ENCODE results near the gene PAGE1.
"Not testable (repeated sequence)": the region's sequence is repeated elsewhere in the genome, so short reads cannot be mapped to it uniquely, and the experiment has no call there.

The PAGE1 gene, protein sequence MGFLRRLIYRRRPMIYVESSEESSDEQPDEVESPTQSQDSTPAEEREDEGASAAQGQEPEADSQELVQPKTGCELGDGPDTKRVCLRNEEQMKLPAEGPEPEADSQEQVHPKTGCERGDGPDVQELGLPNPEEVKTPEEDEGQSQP

GRCh38 chrX:49695276-49696180 lies at the start of gene PAGE1:
TSS of gene PAGE1 (minus strand) at chrX:49695984. CDS start at chrX:49694770, 1,214 bp downstream.
- no peak for FAIRE-seq

GRCh38 chrX:49741501-49741900 lies 45.7 kb upstream of the PAGE1 start:
- FAIRE-seq, result not testable (repeated sequence)

- FAIRE-seq, result no peak
Measured at GRCh38 chrX:49727847-49728246, 32.1 kb upstream of the PAGE1 start.

- no peak for FAIRE-seq
Measured at GRCh38 chrX:49726966-49727365, 31.2 kb upstream of the PAGE1 start.

DNA sequence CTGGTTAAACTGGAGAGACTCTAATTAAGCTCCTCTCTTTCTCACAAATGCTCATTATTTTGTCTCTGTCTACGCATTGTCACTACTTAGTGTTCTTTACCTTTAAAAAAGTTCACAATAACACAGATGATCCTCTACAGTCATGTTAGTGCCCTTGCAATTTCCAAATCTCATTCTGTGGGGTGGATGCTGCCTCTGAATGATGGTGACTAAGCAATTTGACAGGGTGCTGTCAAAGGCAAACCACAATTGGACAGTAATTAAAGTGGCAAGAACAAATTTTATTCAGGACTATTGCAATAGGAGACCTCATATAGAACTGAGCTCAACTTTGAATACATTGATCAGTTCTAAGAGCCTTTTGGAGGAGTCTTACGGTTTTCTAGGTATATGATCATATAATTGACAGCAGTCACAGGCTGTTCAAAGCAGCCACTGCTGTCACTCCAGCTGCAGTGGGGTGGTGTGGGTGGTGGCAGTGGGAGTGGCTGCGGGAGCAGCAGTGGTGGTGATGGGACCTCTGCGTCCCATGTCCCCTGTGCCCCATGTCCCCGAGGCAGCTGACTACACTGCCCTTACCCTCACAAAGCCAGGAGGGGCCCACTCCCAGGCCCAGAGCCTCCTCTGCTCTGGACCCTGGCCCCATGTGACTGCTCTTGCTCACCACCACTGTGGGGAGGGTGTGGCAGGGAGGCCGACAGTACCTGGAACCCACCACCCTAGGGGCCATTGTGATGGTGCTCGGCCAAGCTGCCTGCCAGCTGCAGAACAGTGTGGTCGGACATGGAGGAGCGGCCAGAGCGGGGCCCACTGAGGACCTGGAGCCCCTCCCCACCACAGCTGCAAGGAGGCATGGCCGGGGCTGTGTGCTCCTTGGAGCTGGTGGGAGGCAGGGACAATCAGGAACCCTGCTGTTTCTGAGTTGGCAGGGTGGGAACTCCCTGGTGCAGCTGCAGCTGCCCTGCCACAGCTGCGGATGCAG lies 30.4 kb upstream of the PAGE1 start:
- FAIRE-seq, result no peak

DNA sequence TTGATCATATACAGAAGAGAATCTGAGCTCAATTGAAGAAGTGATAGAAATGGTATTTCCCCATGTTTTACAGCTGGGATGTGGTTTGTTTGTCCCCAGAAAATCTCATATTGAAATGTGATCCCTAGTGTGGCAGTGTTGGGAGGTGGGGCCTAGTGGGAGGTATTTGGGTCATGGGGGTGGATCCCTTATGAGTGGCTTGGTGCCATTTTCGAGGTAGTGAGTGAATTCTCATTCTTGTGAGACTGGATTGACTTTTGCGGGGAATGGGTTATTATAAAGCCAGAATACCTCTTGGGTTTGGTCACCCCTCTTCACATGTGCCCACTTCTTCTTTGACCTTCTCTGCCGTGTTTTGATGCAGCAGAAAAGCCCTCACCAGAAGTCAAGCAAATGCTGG lies 29.6 kb upstream of the PAGE1 start:
- FAIRE-seq, result no peak

GRCh38 chrX:49720106-49720505 lies 24.3 kb upstream of the PAGE1 start:
- not testable (repeated sequence) for FAIRE-seq

DNA sequence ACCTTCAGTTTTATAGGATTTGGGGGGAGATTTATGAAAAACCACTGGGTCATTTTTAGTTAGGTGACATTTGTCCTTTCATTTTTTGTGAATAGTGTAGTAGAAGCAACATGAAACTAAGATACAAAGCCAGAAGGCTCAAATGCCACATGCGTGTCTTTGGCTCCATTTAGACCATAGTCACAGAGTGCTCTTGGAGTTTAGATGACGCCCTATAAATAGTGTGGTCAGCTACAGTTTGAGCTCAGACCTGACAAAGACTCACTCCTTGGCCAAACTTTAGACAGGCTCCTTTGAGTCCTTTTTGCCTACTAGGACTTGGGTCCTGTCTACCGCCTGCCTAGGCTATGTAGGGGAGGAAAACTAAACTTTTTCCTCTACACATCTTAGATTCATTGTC lies 16.8 kb upstream of the PAGE1 start:
- FAIRE-seq, result no peak

DNA sequence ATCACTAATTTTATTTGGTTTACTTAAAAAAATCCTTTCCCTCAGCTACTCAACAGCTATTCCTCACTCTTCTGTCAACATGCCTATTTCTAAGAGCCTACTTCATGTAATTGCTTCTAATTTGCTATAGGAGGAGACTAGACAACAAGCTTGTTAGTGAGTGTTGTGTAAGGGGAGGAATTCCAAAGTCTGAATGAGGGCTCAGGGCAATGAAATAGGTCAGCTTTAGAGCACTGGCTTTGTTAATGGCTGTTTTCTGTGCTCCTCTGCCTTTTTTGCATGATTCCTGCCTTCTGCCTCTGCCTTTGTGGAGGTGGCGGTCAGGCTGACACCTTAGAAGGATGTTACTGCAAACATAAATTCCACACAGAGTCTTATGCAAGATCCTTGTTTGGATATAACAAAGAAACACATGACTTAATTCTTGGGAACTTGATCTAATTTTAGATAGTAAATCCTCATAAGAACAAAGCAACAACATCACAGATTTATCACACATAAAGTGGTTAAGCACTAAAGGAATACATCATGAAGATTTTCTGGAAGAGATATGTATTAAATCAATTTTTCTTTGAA lies 15.0 kb upstream of the PAGE1 start:
- no peak for FAIRE-seq

- FAIRE-seq, result no peak
Measured at GRCh38 chrX:49704691-49705404, 9.1 kb upstream of the PAGE1 start.

DNA sequence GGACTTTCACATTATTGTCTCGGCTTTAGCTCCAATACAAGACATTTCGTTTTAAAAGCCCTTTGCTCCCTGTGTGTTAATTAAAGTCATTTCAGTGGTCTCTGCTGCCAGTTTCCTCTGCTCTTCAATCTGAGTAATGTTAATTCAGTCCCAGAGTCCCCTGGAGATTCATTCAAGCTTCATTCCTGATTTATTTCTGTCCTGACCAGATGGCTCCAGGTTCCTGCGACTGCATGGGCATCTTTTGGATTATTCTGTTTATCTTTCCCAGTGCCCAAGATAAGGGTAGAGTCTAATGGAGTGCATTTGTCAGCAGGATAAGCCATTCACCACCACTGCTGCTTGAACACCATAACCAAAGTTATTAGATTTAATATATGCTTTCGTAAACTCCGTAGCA lies 6.1 kb upstream of the PAGE1 start:
- no peak for FAIRE-seq

DNA sequence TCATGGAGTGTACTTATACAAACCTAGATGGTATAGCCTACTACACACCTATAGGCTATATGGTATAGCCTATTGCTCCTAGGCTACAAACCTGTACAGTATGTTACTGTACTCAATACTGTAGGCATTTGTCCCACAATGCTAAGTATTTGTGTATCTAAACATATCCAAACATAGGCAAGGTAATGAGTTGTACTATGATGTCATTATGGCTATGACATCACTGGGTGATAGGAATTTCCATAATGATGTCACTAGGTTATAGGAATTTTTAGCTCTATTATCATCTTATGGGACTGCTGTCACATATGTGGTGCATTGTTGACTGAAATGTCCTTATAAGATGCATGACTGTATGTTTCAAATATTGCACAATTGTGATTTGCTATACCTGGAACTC lies 5.5 kb upstream of the PAGE1 start:
- no peak for FAIRE-seq

DNA sequence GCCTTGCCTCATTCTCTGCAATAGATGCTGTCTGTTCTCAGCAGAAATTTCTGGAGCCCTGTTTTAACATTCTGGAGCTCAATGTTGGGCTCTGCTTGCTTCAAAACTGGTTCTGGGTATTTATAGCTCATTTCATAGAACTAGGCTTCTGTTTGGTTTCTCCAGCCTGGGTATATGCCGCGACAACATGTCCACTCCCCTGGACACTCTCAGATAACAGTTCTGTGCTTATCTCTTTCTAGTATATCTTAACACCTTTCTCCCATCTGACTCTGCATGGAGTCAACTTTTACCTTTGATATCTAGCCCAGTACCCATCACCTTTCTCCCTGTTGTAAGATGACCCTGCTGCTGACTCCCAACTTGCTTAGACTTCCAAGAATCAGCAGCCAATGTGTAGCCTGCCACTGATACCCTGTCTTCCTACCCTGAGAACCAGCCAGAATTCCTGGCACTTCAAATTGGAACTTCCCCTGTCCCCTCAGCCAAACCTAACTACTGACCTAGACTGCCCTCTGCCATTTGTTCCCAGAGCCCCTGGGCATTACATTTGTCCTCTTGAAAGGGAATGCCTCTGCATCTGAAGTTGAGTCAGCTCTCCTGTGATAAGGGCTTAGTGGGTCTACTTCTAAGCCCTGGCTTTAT lies 20.6 kb downstream of the PAGE1 start:
- no peak for FAIRE-seq

- FAIRE-seq, result no peak
Measured at GRCh38 chrX:49673394-49673793, 22.4 kb downstream of the PAGE1 start.

DNA sequence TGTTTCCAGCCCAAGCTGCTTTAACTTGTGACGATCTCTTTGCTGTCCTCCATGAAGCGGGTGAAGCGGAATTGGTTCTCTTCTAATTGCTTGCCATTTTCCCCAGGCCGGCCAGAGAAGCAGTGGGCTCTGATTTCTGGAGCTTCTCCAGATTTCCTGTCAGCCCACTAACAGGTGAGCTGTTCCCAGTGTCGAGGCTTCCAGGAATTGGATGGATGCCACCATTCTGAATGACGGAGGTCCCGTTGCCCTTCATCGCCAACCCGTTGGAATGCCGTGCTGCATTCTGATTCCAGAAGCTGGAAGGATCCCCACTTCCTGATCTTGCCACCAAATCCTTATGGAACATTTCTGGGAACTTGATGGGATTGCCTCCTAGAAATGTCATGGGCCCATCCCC lies 31.0 kb downstream of the PAGE1 start:
- no peak for FAIRE-seq

DNA sequence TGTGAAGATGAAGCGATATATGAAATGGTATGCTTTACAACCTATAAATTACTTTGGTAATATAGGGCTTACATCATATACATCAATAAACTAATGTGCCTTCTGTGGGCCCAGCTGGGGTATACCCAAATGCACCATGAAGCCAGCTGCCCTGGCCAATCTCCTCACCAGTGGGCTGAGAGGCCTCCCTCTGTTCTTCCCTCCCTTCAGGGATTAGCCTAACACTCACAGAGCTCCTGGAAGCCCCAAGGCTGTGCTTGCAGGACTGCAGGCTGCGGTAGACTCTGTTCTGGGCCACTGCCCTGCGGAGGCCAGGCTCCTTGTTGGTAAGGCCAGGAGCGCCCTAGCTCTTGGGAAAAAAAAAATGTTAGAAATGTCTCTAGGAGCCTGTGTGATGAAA lies 33.9 kb downstream of the PAGE1 start:
- FAIRE-seq, result no peak

DNA sequence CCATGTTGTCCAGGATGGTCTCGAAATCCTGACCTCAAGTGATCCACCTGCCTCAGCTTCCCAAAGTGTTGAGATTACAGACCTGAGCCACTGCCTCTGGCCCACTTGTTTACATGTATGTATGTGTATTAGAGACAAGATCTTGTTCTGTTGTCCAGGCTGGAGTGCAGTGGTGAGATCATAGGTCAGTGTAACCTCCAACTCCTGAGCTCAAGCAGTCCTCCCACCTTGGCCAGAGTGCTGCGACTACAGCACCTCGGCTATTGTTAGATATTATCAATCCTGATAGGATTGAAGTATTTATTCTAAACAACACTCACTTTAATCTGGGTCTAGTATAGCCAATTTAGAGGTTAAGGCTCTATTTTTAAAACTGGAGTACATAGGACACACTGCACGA lies 36.0 kb downstream of the PAGE1 start:
- FAIRE-seq, result no peak

DNA sequence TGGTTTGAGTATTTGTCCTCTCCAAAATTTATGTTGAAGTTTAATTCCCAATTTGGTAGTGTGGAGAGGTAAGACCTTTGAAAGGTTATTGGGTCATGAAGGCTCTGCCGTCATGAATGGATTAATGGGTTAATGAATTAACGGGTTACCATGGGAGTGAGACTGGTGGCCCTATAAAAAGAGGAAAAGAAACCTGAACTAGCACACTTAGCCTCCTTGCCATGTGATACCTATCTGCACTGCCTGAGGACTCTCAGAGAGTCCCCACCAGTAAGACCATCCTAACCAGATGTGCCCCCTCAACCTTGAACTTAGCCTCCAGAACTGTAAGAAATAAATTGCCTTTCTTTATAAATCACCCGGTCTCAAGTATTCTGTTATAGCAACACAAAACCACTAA lies 39.3 kb downstream of the PAGE1 start:
- FAIRE-seq, result no peak

- no peak for FAIRE-seq
Measured at GRCh38 chrX:49644991-49645637, 50.7 kb downstream of the PAGE1 start.
